GM23248 (cell line): ENCODE data around the gene SLC16A12. TPM values are rescaled to one million over a fixed set of nuclear protein-coding genes. Genes with fewer than 3 reads are reported as not detected.

Source experiments
- DNase-seq: peaks from one replicate; pipeline ENCODE4 v3.0.0-alpha.2; 2015
- H2AFZ ChIP-seq: fragments of 200-600 bp; sonication (generic); 2 replicates; pipeline ENCODE4 v1.6.1; 2016; ENCODE audit warnings: antibody characterized with exemption
- H3F3A ChIP-seq: fragments of 200-600 bp; sonication (generic); 2 replicates; pipeline ENCODE4 v1.6.1; 2016; ENCODE audit warnings: mild to moderate bottlenecking, antibody characterized with exemption, mixed run types; ENCODE audit not compliant: insufficient read depth
- H3K27ac ChIP-seq: fragments of 200-600 bp; sonication (generic); 2 replicates; pipeline ENCODE4 v1.5.1; 2016; ENCODE audit warnings: mild to moderate bottlenecking
- H3K27me3 ChIP-seq: fragments of 200-600 bp; sonication (generic); replicated peaks from 2 replicates; pipeline ENCODE4 v1.6.1; 2016; ENCODE audit warnings: mild to moderate bottlenecking; ENCODE audit not compliant: insufficient read depth
- H3K36me3 ChIP-seq: fragments of 200-600 bp; sonication (generic); 2 replicates; pipeline ENCODE4 v1.6.1; 2016; ENCODE audit warnings: low read depth, mild to moderate bottlenecking
- H3K4me1 ChIP-seq: fragments of 200-600 bp; sonication (generic); 2 replicates; pipeline ENCODE4 v1.6.1; 2016; ENCODE audit warnings: mild to moderate bottlenecking; ENCODE audit not compliant: insufficient read depth
- H3K4me2 ChIP-seq: fragments of 200-600 bp; sonication (generic); one replicate; pipeline ENCODE4 v1.6.1; 2016; ENCODE audit warnings: mild to moderate bottlenecking; ENCODE audit not compliant: unreplicated experiment
- H3K4me3 ChIP-seq: fragments of 200-600 bp; sonication (generic); 2 replicates; pipeline ENCODE4 v1.5.1; 2016; ENCODE audit warnings: mild to moderate bottlenecking
- H3K79me2 ChIP-seq: fragments of 200-600 bp; sonication (generic); 2 replicates; pipeline ENCODE4 v1.6.1; 2016; ENCODE audit warnings: mild to moderate bottlenecking; ENCODE audit not compliant: insufficient read depth
- H3K9ac ChIP-seq: fragments of 200-600 bp; sonication (generic); 2 replicates; pipeline ENCODE4 v1.6.1; 2016; ENCODE audit warnings: mild to moderate bottlenecking
- H3K9me2 ChIP-seq: fragments of 200-600 bp; sonication (generic); 2 replicates; pipeline ENCODE4 v1.6.1; 2016; ENCODE audit warnings: mixed run types, mild to moderate bottlenecking, moderate library complexity; ENCODE audit not compliant: insufficient read depth
- H3K9me3 ChIP-seq: fragments of 200-600 bp; sonication (generic); one replicate; pipeline ENCODE4 v1.6.1; 2017; ENCODE audit warnings: low read depth
- H4K20me1 ChIP-seq: fragments of 200-600 bp; sonication (generic); 2 replicates; pipeline ENCODE4 v1.6.0; 2016; ENCODE audit not compliant: insufficient read depth
- EZH2 ChIP-seq: fragments of 200-600 bp; sonication (generic); IDR thresholded peaks from 2 replicates; pipeline ENCODE4 v1.6.1; 2018; ENCODE audit warnings: antibody characterized with exemption, mild to moderate bottlenecking; ENCODE audit not compliant: insufficient read depth, poor library complexity, severe bottlenecking
- EZH2phosphoT487 ChIP-seq: fragments of 200-600 bp; sonication (generic); IDR thresholded peaks from 2 replicates; pipeline ENCODE4 v1.6.1; 2018; ENCODE audit warnings: antibody characterized with exemption, moderate library complexity, mild to moderate bottlenecking, low read depth; ENCODE audit not compliant: insufficient read depth
- WGBS, 2 experiments: methylation state at CpG; one replicate each; pipeline ENCODE4 v1.1.6; 2015 to 2017; ENCODE audit warnings: low lambda C conversion rate in 2 of 2, low coverage in 1 of 2; ENCODE audit errors: missing lambda C conversion rate in 2 of 2; 5-methylcytosine and 5-hydroxymethylcytosine counted together
- in situ Hi-C: fragments of 300-500 bp; cut with MboI; formaldehyde crosslinking; loops from 2 replicates; pipeline ENCODE4 v1.15.0; 2020
- polyA plus RNA-seq: library from polyadenylated mRNA; unstranded; fragments of >200 nt; fragmentation: Nextera tagmentation; extraction: Ambion mirVana; gene quantifications from 2 replicates; pipeline ENCODE4 v1.2.1, GENCODE V29; 2016
- total RNA-seq: library from RNA; depleted of rRNA; stranded (reverse); fragments of >200 nt; shearing (Covaris generic); gene quantifications from 2 replicates; pipeline ENCODE4 v1.2.3, GENCODE V29; 2014

Gene SLC16A12
- total and polyA plus RNA-seq, 2 experiments from 2014 or later: not detected

DNA sequence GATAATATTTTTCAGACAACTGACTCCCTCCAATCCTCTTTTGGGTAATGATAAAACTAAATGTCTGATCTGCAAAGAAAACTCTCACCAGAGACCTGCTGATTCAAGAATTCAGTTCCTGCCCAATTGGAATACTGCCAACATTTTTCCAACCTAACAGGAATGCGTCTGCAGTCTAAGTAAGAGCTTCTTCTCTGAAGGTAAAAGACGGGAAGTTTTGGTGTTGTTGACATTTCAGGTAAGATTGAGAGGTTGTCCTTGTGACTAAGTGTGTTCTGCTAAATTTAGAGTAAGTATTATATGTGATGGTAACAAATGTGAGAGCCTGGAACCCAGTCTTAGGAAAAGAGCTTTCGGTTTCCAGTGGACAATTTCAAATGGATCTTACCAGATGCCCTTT lies 103.4 kb downstream of the SLC16A12 start:
- H4K20me1 ChIP-seq: no peaks in the 10 kb centered on the region
- peaks cover 7% of the 10 kb centered on the region; the same call in 1 of the 2 replicates for H3F3A ChIP-seq
- peaks cover 26% of the 10 kb centered on the region for H3K4me1 ChIP-seq
- no peak overlapping the region for H3K4me2 ChIP-seq
- no peak overlapping the region for H3K4me3 ChIP-seq
- no peak for TF ChIP-seq EZH2phosphoT487
- no peak for TF ChIP-seq EZH2
- in situ Hi-C loops: loop anchor here (5.0 kb wide), 1 partner anchor 120 kb away; no protein-coding TSS in a partner anchor
- no peaks in the 10 kb centered on the region for H3K79me2 ChIP-seq
- no peaks in the 10 kb centered on the region for H3K27me3 ChIP-seq
- no peaks in the 10 kb centered on the region for H3K9me2 ChIP-seq
- H3K27ac ChIP-seq: no peak overlapping the region
- DNase-seq: peak; percentile 38
- 77 to 79% methylated on average over 3 of the region's 3 CpGs for WGBS, 2 experiments
- H3K9me3 ChIP-seq: no peaks in the 10 kb centered on the region
- no peak overlapping the region for H3K9ac ChIP-seq
- no peaks in the 10 kb centered on the region for H3K36me3 ChIP-seq
- no peak overlapping the region for H2AFZ ChIP-seq

DNA sequence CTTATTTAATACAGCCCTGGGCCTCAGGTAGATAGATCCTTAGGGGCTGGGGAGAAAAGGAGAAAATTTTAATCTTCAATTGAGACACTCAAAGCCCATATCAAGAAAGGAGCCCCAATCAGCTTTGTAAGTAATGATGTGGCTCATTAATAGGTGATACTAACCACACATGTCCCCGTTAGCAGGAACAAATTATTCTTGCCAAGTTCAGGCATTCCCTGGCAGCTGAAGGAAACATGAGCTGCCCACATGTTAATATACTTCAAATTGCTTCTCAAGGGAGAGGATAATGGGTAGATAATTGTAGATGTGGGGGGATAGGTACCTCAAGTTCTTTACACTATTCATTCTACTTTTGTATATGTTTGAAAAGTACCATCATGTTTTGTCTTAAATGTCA lies 106.5 kb downstream of the SLC16A12 start:
- H3K36me3 ChIP-seq: no peaks in the 10 kb centered on the region
- 87 to 93% methylated on average over 1 of the region's 1 CpG for WGBS, 2 experiments
- H3K27me3 ChIP-seq: no peaks in the 10 kb centered on the region
- in situ Hi-C loops: no loop called here
- no peak overlapping the region for H2AFZ ChIP-seq
- H3K4me3 ChIP-seq: no peak overlapping the region
- H4K20me1 ChIP-seq: no peaks in the 10 kb centered on the region
- H3K4me1 ChIP-seq: peaks cover 33% of the 10 kb centered on the region
- H3K9ac ChIP-seq: no peak overlapping the region
- TF ChIP-seq EZH2phosphoT487 (no peak), EZH2 (no peak)
- no peak for DNase-seq
- H3K9me3 ChIP-seq: no peaks in the 10 kb centered on the region
- no peaks in the 10 kb centered on the region for H3K79me2 ChIP-seq
- peaks cover 7% of the 10 kb centered on the region; the same call in 1 of the 2 replicates for H3F3A ChIP-seq
- no peaks in the 10 kb centered on the region for H3K9me2 ChIP-seq
- no peak overlapping the region for H3K27ac ChIP-seq
- H3K4me2 ChIP-seq: no peak overlapping the region

DNA sequence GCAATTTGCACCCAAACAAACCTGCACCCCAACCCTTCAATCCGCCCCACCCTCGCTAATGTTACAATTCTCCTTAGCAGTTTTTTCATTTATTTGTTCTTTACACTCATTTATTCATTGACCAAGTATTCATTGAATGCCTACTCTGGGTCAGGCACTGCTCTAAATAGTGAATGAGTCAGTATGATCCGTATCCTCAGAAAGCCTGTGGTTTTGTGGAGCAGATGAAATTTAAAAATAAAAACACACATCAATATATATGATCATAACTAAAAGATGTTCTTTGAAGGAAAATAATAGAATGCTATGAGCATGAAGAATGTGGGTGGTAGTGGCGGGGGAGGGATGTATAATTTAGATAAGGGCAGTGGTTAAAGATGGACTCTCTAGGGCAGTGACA lies 107.8 kb downstream of the SLC16A12 start:
- no peak for TF ChIP-seq EZH2phosphoT487
- H3K36me3 ChIP-seq: no peaks in the 10 kb centered on the region
- peaks cover 7% of the 10 kb centered on the region; the same call in 1 of the 2 replicates for H3F3A ChIP-seq
- H3K9ac ChIP-seq: no peak overlapping the region
- no peaks in the 10 kb centered on the region for H4K20me1 ChIP-seq
- H3K27ac ChIP-seq: no peak overlapping the region
- no peaks in the 10 kb centered on the region for H3K27me3 ChIP-seq
- WGBS, 2 experiments: 8 to 10% methylated on average over 4 of the region's 4 CpGs
- DNase-seq: peak; percentile 87
- H2AFZ ChIP-seq: no peak overlapping the region
- no peaks in the 10 kb centered on the region for H3K79me2 ChIP-seq
- in situ Hi-C loops: no loop called here
- peaks cover 33% of the 10 kb centered on the region for H3K4me1 ChIP-seq
- H3K9me3 ChIP-seq: no peaks in the 10 kb centered on the region
- no peaks in the 10 kb centered on the region for H3K9me2 ChIP-seq
- peak overlapping the region; percentile 24; the same call in 1 of the 2 replicates for H3K4me3 ChIP-seq
- H3K4me2 ChIP-seq: peak overlapping the region; percentile 83

DNA sequence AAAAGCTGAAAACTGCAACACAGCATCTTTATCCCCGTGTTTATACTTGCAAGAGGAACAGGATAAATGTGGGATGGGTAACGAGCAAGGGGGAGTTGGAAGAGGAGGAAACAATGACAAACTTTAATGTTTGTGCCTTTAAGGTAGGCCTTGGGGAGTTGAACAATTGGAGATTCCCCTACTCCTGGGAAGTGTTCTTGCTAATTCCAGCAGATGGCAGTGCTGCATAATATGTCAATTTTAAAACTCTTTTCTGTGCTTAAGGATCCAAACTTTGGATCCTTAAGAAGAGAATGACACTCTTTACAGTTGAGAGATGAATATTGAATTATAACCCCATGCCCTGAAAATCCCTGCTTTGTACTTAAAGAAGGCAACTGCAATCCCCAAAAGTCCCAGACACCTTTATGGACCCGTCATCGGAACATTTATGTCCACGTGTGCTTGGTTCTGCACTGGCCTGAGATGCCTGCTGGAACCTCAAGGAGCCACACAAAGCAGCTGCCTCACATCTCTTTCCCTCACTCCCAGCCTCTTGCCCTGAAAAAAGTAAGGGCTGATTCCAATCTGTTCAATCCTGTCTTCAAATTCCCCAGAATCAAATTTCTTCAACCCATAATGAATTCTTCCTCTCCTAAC lies 109.0 kb downstream of the SLC16A12 start:
- Histone ChIP-seq H3K9me2 (no peaks in the 10 kb centered on the region), H3F3A (peaks cover 7% of the 10 kb centered on the region; the same call in 1 of the 2 replicates), H4K20me1 (no peaks in the 10 kb centered on the region), H3K4me2 (no peak overlapping the region), H3K27me3 (no peaks in the 10 kb centered on the region), H3K36me3 (no peaks in the 10 kb centered on the region), H3K4me3 (no peak overlapping the region), H3K4me1 (peaks cover 23% of the 10 kb centered on the region), H3K9me3 (no peaks in the 10 kb centered on the region), H3K27ac (no peak overlapping the region), H3K79me2 (no peaks in the 10 kb centered on the region), H3K9ac (no peak overlapping the region), H2AFZ (0 out of 2 replicates have a peak overlapping the region, but pooled peaks have one; percentile 5)
- no peak for TF ChIP-seq EZH2phosphoT487
- TF ChIP-seq EZH2: no peak
- in situ Hi-C loops: no loop called here
- WGBS, 2 experiments: 52 to 56% methylated on average over 5 of the region's 5 CpGs
- DNase-seq: peak; percentile 74
